Measurements from ENCODE around the gene TP53.

Gene TP53

DNA sequence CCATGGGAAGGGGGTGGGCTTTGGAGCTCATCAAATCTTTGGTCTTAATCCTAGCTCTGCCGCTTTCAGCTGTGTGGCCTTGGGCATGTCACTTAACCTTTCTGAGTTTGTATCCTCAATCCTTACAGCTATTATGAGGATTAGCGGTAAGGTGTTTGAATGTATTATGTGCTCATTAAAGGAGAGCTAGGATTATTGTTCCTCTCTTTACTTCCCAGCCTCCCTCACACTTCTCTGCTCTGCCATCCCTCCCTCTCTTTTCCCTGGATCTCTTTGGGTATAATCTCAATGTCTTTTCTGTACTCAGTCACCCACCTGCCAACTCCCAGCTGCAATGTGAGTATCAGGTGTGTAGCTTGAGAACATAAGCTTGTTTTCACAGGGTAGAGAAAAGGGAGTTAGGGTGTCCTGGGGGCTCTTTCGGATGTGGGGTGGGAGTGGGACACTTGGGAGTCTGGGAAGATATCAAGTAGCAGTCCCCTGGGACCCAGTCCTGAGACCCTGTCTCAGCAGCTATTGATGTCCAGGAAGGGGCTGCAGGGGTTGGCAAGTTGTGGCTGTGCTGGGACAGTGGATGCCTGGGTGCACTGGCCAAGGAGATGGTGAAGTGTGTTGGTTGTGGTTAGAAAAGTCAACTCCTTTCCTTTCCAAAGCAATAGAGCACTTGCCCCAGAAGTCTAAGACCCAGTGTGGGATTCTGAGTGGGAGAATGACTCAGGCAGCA is 19.5 kb upstream of the TP53 start:
- no peak for DNase-seq

DNA sequence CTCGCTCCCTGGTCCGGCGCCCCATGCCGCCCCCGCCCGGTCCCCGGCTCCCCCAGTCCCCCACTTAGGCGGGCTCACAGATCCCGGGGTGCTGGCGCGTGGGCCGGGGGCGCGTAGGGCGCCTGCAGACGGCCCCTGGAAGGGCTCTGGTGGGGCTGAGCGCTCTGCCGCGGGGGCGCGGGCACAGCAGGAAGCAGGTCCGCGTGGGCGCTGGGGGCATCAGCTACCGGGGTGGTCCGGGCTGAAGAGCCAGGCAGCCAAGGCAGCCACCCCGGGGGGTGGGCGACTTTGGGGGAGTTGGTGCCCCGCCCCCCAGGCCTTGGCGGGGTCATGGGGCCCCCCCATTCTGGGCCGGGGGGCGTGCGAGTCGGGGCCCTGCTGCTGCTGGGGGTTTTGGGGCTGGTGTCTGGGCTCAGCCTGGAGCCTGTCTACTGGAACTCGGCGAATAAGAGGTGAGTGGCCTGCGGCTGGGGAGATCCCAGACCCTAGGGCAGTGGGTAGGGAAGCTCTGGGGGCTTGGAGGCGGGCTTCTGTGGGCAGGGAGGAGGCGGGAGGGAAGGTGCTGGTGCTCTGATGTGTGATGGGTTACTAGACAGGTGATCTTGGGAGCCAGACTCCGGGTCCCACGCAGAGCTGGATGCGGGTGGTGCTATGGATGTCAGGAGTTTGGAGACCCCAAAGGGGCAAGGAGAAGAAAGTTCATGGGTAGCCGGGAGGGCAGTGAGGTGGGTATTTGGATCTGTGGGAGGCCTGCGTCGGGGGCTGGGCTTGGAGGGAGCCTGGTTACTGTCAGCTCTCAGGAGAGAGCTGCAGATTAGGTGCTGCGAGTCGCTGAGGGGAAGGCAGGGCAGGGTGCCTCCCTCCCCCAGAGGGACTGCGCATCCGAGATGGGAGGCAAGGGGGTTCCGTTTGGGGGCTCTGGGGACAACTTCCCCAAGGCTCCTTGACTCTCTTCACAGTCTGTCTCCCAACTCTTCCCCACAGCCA is 18.3 kb upstream of the TP53 start:
- no peak for DNase-seq

DNA sequence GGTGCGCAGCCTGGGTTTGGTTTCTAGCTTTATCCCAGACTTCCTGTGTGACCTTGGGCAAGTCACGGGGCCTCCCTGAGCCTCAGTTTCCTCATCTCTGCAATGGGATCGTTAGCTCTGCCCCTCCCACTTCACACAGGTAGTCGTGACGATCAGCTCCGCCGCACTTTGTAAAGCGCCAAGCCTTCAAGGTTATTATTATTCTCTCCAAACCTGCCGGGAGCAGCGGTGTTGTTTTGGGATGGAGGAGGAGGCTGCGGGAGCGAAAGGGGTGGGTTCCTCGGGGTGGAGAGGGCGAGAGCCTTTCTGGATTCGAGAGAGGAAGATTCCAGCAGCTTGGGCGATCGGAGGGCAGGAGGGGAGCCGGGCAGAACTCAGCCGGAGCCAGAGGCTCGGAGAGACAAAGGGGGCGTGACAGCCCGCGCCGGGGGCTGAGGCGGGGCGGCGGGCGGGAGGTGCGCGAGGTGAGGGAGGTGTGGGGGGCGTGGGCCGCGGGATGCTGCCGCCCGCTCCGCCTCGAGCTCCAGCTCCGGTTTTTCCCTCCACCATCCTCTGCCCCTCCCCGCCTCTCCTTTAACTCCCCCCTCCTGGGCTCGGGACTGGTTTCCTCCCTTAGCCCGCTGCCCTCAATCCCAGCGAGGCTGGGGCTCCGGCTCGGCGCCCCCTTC is 17.4 kb upstream of the TP53 start, which contains the start of gene EFNB3:
EFNB3 (plus strand) TSS at position 602 of the 668 bp plus-strand sequence. CDS start 397 bp downstream, outside the sequence.
- DNase-seq: no peak

DNA sequence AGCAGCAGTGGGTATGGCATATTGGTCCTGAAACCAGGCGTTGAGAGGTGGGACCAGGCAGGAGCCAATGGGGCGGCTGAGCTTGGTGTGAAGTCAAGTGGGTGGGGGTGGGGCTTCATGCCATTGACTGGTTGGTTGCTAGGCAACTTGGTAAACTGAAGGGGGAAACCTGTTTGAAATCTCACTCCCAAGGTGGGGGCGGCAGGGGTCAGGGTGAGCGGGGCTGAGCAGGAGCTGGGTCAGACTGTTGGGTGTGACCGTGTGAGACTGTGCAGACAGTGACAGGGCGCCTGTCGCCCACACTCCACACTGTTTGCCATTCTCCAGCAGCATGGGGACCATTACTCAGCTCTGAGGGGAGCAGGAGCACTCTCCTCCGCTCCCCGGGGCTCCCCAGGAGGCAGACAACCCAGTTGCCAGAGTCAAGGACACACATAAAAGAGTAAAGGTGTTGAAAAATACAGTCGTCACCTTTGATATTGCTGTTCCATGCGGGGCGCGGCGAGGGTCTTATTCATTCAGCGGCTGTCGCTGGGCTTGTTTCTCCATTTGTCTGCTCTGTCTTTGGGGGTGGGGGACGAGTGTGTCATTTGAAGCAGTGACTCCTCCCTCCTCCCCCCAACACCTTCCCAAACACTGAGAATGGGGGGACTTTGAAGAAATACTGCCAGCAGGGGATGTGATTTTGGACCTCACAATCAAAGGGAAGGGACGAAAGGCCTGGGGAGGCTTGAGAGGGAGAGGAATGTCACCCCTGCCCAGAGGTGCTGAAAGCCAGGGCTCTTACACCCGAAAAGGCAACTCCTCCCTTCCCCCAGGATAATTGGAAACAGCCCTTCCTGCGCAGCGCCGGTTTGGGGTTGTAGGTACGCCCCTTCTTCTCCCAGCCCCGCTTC is 16.5 kb upstream of the TP53 start:
- DNase-seq: no peak

DNA sequence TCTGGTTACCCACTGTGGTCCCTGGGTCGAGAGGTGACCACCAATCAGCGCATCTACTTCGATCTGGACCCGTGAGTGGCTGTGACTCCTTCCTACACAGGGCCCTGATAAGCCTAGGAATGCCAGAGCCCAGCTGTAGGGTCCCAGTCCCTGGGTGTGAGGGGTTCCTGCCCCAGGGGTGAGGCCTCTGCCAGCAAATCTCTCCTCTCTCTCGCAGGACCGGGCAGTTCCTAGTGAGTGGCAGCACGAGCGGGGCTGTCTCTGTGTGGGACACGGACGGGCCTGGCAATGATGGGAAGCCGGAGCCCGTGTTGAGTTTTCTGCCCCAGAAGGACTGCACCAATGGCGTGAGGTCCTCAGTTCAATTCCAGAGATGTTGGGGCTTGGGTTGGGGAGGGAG is 15.5 kb upstream of the TP53 start:
- no peak for DNase-seq

DNA sequence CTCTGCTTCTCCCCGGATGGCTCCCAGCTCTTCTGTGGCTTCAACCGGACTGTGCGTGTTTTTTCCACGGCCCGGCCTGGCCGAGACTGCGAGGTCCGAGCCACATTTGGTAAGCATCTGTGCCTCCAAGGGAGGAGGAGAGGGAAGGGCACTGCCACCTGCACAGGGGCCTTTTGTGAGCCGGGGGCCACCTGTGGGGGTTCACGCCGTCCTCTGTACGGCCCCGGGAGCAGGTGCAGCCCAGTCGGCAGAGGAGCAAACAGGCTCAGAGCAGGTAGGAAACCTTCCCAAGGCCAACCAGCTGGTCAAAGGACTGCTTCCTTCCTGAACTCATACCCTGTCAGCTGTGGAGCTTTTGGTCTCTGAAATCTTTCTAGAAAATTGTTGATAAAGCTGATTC is 14.4 kb upstream of the TP53 start:
- DNase-seq: no peak

DNA sequence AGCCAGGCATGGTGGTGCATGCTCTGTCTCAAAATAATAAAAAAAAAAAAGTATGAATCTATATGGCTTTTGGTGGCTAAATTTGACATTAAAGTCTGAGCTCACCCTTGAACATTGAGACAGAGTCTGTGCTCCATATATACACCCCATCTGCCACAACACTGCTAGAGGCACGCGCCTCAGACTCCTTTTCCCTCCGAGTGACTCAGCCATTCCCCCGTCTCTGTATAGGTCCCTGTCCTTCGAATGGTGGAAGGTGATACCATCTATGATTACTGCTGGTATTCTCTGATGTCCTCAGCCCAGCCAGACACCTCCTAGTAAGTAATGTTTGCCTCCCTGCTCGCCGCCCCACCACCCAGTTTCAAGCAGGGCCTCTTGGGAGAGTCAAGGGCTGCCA is 13.2 kb upstream of the TP53 start:
- DNase-seq: no peak

DNA sequence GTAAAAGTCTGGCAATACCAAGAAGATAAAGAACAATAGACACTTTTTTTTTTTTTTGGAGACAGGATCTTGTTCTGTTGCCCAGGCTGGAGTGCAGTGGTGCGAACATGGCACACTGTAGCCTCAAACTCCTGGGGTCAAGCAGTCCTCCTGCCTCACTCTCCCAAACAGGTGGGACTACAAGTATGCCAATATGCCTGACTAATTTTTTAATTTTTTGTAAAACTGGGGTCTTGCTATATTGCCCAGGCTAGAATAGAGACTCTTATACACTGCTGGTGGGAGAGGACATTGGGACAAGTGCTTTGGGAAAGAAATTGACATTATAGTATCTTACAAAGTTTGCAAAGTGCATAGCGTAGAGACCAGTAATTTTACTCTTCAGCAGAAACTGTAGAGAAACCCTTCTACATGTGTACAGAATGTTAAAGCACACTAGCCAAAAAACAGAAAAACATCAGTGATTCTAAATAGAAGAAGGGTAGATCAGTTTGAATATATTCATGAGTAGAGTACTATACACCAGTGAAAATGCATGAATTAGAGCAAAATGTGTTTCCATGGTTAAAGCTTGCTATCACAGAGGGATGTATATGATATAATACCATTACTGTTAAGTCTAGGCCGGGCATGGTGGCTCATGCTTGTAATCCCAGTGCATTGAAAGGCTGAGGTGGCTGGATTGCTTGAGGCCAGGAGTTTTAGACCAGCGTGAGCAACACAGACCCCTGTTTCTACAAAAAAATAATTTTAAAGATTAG is 10.7 kb upstream of the TP53 start:
- no peak for DNase-seq

DNA sequence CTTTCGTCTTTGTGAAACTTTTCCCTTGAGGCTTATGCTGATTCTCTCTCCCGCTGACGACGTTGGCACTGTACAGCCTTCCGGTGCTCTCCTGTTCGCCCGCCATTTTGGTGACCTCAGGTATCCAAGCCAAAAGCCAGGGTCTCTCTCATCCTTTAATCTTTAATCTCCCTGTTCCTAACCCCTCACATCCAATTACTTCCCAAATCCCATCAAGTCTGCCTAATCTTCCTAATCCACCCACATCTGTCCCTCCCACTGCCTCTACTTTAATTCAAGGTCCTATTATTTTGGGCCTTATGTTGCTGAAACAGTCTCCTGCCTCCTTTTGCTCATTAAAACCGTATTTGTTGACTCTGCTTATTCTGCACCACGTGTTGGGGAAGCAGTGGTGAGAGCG is 8.3 kb upstream of the TP53 start:
- no peak for DNase-seq

DNA sequence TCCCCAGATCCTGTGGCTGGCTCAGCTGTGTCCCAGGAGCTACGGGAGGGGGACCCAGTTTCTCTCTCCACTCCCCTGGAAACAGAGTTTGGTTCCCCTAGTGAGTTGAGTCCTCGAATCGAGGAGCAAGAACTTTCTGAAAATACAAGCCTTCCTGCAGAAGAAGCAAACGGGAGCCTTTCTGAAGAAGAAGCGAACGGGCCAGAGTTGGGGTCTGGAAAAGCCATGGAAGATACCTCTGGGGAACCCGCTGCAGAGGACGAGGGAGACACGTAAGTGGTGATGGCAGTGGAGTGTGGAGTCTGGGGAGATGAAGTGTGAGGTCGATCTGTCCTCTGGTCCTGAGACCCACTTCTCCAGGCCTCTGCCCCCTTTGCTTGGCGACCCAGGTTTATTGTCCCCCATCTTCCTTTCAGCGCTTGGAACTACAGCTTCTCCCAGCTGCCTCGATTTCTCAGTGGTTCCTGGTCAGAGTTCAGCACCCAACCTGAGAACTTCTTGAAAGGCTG is 1.6 kb upstream of the TP53 start:
- no peak for DNase-seq

DNA sequence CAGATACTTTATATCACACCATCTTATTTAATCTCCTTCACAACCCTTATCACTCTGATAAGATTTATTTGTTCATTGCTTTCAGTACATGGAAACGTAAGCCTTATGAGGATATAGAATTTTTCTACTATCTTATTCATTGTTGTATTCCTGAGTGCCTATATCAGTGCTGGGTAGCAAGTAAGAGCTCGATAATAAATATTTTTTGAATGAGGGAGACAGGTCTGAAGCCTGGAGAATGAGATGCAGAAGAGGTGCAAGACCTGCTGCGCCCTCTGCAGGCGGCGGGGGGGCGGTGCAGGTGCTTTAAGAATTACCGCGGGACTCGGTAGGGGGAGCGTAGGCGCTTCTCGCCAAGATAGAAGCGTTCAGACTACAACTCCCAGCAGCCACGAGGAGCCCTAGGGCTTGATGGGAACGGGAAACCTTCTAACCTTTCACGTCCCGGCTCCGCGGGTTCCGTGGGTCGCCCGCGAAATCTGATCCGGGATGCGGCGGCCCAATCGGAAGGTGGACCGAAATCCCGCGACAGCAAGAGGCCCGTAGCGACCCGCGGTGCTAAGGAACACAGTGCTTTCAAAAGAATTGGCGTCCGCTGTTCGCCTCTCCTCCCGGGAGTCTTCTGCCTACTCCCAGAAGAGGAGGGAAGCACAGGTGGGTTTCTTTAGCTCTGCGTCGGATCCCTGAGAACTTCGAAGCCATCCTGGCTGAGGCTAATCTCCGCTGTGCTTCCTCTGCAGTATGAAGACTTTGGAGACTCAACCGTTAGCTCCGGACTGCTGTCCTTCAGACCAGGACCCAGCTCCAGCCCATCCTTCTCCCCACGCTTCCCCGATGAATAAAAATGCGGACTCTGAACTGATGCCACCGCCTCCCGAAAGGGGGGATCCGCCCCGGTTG is 868 bp upstream of the TP53 start, which contains the start of gene WRAP53:
WRAP53 (plus strand) TSS at position 570 of the 900 bp plus-strand sequence; CDS start at position 742, 172 bp downstream.
- DNase-seq: peak; percentile 99

DNA sequence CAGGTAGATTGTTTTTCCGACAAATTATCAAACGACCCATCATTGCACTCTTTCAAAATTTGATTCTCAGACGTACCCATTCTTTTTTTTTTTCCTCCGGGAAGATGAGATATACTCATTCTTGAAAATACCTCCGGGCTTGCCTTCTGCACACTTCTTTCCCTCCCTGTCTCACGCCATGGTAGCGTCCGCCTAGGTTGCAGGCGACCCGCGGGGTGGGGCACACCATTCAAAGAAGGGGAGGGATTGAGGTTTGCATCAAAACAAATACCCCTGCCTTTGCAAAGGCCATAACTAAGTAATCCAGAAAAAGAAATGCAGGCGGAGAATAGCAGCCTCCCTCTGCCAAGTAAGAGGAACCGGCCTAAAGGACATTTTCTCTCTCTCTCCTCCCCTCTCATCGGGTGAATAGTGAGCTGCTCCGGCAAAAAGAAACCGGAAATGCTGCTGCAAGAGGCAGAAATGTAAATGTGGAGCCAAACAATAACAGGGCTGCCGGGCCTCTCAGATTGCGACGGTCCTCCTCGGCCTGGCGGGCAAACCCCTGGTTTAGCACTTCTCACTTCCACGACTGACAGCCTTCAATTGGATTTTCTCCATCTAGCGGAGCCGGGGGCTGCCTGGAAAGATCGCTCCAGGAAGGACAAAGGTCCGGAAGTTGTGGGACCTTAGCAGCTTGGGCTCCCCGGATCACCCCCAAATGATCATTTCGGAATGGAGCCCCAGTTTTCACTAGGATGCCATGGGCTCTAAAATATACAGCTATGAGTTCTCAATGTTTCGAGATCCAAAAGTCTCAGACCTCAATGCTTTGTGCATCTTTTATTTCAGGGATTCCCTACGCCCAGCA is 843 bp downstream of the TP53 start:
- DNase-seq: peak; percentile 78

DNA sequence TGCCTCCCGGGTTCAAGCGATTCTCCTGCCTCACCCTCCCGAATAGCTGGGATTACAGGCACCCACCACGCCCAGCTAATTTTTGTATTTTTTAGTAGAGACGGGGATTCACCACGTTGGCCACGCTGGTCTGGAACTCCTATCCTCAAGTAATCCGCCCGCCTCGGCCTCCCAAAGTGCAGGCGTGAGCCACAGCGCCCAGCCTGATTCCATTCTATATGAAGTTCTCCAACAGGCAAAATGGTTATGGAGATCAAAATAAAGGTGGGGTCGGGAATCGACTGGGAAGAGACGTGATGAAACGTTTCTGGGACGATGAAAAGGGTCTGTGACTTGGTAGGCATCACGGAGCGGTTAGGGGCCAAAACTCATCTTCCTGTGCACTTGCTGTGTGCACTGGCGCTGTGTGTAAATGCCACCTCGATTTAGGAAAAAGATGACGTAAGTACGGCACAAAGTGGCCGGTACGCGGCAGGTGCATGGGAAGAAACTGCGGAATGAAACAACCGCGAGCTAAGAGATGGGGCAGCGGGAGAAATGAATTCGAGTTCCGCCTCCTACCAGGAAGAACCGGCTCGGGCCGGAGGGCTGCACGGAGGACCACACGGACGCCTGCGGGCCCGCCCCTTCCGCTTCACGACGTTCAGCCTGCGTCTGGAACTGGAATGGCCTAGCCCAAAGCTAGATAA is 1.6 kb downstream of the TP53 start:
- peak; percentile 78 for DNase-seq

DNA sequence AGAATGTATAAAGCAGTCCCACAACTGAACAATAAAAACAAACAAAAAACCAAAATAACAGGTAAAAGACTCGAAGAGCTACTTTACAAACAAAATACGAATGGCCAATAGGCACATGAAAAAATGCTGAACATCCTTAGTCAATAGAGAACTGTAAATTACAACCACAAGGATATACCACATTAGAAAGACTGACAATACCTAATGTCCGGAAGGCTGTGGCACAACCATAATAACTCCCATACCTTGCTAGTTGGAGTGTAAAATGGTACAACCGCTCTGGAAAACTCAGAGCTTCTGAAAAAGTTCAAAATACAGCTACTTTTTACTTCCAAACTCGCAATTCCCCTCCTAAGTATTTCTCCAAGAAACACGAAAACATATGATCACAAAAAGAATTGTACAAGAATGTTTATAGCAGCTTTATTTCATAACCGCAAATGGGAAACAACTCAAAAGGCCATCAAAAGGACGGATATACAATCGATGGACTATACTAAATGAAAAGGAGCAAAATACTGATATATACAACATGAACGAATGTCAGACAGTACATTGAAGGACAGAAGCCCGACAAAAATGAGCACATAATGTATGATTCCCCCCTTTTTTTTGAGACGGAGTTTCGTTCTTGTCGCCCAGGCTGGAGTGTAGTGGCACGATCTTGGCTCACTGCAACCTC is 2.3 kb downstream of the TP53 start:
- no peak for DNase-seq

DNA sequence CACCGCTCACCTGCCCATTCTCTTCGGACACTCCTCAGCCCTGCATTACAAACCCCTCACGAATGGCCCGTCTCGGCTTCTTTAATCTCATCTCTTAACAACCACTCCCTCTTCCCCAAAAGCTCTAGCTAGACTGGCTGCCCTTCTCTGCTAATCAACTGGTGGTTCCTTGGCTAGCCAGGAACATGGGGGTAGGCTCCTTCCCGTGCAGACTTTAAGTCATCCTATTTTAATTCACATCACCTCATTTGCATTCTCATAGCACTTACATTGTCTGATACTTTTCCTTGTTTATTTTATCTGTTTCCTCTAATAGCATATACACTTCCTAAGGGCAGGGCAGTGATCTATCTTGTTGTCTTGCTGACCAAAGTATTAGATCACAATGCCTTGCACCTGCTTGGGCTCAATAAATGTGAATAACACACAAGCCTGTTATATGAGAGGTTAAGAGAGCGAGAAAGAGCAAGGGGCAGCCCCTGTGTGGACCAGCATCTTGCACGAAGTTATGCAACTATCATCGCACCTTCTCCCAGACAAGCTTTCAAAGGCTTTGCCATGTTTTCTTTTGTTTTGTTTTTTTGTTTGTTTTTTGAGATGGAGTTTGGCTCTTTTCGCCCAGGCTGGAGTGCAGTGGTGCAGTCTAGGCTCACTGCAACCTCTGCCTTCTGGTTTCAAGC is 9.8 kb downstream of the TP53 start:
- DNase-seq: no peak

DNA sequence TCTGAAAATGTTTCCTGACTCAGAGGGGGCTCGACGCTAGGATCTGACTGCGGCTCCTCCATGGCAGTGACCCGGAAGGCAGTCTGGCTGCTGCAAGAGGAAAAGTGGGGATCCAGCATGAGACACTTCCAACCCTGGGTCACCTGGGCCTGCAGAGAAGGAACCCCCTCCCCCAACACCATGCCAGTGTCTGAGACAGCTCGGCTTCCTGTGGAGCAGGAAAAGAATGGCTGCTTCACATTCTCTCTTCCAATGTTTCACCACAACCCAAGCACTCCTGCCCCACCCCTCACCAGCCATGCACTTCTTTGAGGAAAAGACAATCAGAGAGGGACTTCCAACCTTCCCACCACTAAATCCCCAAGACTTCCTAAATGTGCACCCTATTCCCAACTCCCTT is 10.8 kb downstream of the TP53 start:
- DNase-seq: no peak

DNA sequence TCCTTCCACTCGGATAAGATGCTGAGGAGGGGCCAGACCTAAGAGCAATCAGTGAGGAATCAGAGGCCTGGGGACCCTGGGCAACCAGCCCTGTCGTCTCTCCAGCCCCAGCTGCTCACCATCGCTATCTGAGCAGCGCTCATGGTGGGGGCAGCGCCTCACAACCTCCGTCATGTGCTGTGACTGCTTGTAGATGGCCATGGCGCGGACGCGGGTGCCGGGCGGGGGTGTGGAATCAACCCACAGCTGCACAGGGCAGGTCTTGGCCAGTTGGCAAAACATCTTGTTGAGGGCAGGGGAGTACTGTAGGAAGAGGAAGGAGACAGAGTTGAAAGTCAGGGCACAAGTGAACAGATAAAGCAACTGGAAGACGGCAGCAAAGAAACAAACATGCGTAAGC is 12.4 kb downstream of the TP53 start:
- DNase-seq: no peak

Data from T1000 (cell line).